ENCODE data around the gene ZDHHC14. TPM values are rescaled to one million over a fixed set of nuclear protein-coding genes. Genes with fewer than 3 reads are reported as not detected.

The ZDHHC14 gene
- total and polyA plus RNA-seq, 12 donors = 7.7 to 31.2 (median 15.2) TPM

DNA sequence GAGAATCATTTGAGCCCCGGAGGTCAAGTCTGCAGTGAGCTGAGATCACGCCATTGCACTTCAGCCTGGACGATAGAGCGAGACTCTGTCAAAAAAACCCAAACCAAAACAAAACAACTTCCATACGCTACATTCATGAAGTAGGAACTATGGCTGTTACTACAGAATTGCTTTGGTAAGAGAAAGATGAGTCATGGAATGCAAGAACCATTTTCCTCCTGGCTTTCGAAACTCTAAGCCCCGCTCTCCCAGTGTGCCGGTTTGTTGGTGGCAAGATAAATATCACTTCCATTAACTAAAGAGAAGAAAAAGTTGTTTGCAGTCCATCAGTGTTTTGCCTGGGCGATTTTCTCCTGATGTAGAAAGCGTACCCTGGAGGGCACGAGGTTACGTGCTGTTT is 61.3 kb downstream of the ZDHHC14 start:
- Histone ChIP-seq H3K36me3 (no peaks in the 10 kb centered on the region), H3K27ac (peak overlapping the region in 1 of 10 donors; percentile 10), H3K9me3 (no peaks in the 10 kb centered on the region), H3K4me3 (no peak overlapping the region), H3K4me1 (peaks cover 0 to 31% (median 23%) of the 10 kb centered on the region in 9 donors), H3K27me3 (no peaks in the 10 kb centered on the region)
- DNase-seq = no peak
- no peak for TF ChIP-seq CTCF (IDR thresholded peaks at IDR 0.05)
- intact Hi-C loops (cut with DNase I) = no loop called here
- 88 to 91% methylated on average over 12 of the region's 12 CpGs for WGBS, 2 donors
- no peak for ATAC-seq

DNA sequence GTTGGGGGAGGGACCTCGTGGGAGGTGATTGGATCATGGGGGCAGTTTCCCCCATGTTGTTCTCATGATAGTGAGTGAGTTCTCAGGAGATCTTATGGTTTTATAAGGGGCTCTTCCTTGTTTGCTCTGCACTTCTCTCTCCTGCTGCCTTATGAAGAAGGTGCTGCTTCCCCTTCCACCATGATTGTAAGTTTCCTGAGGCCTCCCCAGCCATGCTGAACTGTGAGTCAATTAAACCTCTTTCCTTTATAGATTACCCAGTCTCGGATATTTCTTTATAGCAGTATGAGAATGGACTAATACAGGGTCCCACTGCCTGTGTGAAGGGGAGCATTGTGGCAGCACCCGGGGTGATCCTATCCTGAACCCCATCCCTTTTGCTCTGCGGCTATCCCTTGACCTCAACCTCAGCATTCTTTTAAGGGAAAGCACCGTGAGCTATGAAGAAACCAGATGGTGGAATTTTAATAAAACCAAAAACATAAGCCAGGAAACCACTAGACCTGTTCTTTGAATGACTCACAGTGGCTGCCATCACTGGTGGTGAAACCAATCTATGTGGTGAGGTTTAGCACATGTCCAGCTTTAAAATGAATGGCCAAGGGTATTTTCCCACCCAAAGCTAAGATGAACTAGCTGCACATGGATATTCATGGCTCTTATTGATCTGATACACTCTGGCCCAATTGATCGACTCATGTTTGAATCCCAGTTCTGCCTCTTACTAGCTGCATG is 62.2 kb downstream of the ZDHHC14 start:
- no peak overlapping the region for H3K27ac ChIP-seq
- no peak for TF ChIP-seq CTCF (IDR thresholded peaks at IDR 0.05)
- no peak for DNase-seq
- H3K9me3 ChIP-seq = no peaks in the 10 kb centered on the region
- H3K27me3 ChIP-seq = no peaks in the 10 kb centered on the region
- H3K4me1 ChIP-seq = peaks cover 0 to 28% (median 13%) of the 10 kb centered on the region in 9 donors
- 87 to 91% methylated on average over 6 of the region's 6 CpGs for WGBS, 2 donors
- H3K36me3 ChIP-seq = no peaks in the 10 kb centered on the region
- no peak for ATAC-seq
- H3K4me3 ChIP-seq = no peak overlapping the region
- intact Hi-C loops (cut with DNase I) = no loop called here

- H3K4me3 ChIP-seq = peak overlapping the region in 1 of 10 donors; percentile 26
- H3K4me1 ChIP-seq = peaks cover 0 to 14% (median 4%) of the 10 kb centered on the region in 9 donors
- intact Hi-C loops (cut with DNase I) = no loop called here
- H3K36me3 ChIP-seq = no peaks in the 10 kb centered on the region
- ATAC-seq (peak in 1 of 8 donors; percentile 51), DNase-seq (no peak)
- H3K27me3 ChIP-seq = no peaks in the 10 kb centered on the region
- no peaks in the 10 kb centered on the region for H3K9me3 ChIP-seq
- TF ChIP-seq CTCF (IDR thresholded peaks at IDR 0.05) = no peak
- H3K27ac ChIP-seq = peak overlapping the region in 4 of 10 donors; percentile 9 to 65 (median 42)
- WGBS, 2 donors = 66 to 70% methylated on average over 10 of the region's 10 CpGs
Measured at GRCh38 chr6:157445277-157446009, 64.5 kb downstream of the ZDHHC14 start.

- Histone ChIP-seq H3K9me3 (no peaks in the 10 kb centered on the region), H3K27me3 (no peaks in the 10 kb centered on the region), H3K4me1 (peaks cover 0 to 13% (median 4%) of the 10 kb centered on the region in 9 donors), H3K4me3 (no peak overlapping the region), H3K36me3 (no peaks in the 10 kb centered on the region), H3K27ac (no peak overlapping the region)
- 97 to 100% methylated on average over 3 of the region's 3 CpGs for WGBS, 2 donors
- no peak for TF ChIP-seq CTCF (IDR thresholded peaks at IDR 0.05)
- ATAC-seq (no peak), DNase-seq (no peak)
- intact Hi-C loops (cut with DNase I) = no loop called here
Measured at GRCh38 chr6:157447735-157448134, 66.7 kb downstream of the ZDHHC14 start.

Measured in heart right ventricle (tissue), 16 donors.